HUES6 (cell line): ENCODE data around the gene PTPRM.

Source experiments
- H3K27ac ChIP-seq: 2 replicates; pipeline ENCODE4 v1.7.0; 2013; ENCODE audit warnings: low read depth, mild to moderate bottlenecking, low read length, inconsistent platforms
- H3K27me3 ChIP-seq: 2 replicates; pipeline ENCODE4 v1.6.1; 2013; ENCODE audit warnings: low read length; ENCODE audit not compliant: control insufficient read depth, insufficient read depth
- H3K36me3 ChIP-seq: 2 replicates; pipeline ENCODE4 v1.6.1; 2013; ENCODE audit warnings: low read length; ENCODE audit not compliant: control insufficient read depth, insufficient read depth
- H3K4me1 ChIP-seq: 2 replicates; pipeline ENCODE4 v1.6.1; 2013; ENCODE audit warnings: low read length; ENCODE audit not compliant: control insufficient read depth, insufficient read depth
- H3K4me3 ChIP-seq: 2 replicates; pipeline ENCODE4 v1.5.1; 2013; ENCODE audit warnings: low read depth, low read length
- H3K9ac ChIP-seq: one replicate; pipeline ENCODE4 v1.6.1; 2013; ENCODE audit warnings: mild to moderate bottlenecking, low read length
- H3K9me3 ChIP-seq: 2 replicates; pipeline ENCODE4 v1.6.1; 2013; ENCODE audit warnings: low read depth, low read length; ENCODE audit not compliant: control insufficient read depth, insufficient read depth

The PTPRM gene

GRCh38 chr18:7615840-7616239 lies 48.7 kb downstream of the PTPRM start:
- Histone ChIP-seq H3K27me3 (no peaks in the 10 kb centered on the region), H3K36me3 (no peaks in the 10 kb centered on the region), H3K4me3 (no peak overlapping the region), H3K9ac (no peak overlapping the region), H3K27ac (no peak overlapping the region), H3K9me3 (no peaks in the 10 kb centered on the region), H3K4me1 (0 out of 2 replicates have a peak, but pooled peaks cover 6% of the 10 kb centered on the region)

- Histone ChIP-seq H3K27me3 (no peaks in the 10 kb centered on the region), H3K4me3 (no peak overlapping the region), H3K9me3 (no peaks in the 10 kb centered on the region), H3K27ac (no peak overlapping the region), H3K4me1 (0 out of 2 replicates have a peak, but pooled peaks cover 6% of the 10 kb centered on the region), H3K9ac (no peak overlapping the region), H3K36me3 (no peaks in the 10 kb centered on the region)
These were observed 49.5 kb downstream of the PTPRM start for GRCh38 chr18:7616661-7617060.

GRCh38 chr18:7617738-7618422 lies 50.8 kb downstream of the PTPRM start:
- Histone ChIP-seq H3K4me3 (no peak overlapping the region), H3K27me3 (no peaks in the 10 kb centered on the region), H3K36me3 (no peaks in the 10 kb centered on the region), H3K9ac (no peak overlapping the region), H3K4me1 (0 out of 2 replicates have a peak, but pooled peaks cover 6% of the 10 kb centered on the region), H3K27ac (no peak overlapping the region), H3K9me3 (no peaks in the 10 kb centered on the region)

GRCh38 chr18:7618891-7619442 lies 51.9 kb downstream of the PTPRM start:
- no peak overlapping the region for H3K4me3 ChIP-seq
- H3K27me3 ChIP-seq, result no peaks in the 10 kb centered on the region
- 0 out of 2 replicates have a peak, but pooled peaks cover 6% of the 10 kb centered on the region for H3K4me1 ChIP-seq
- no peaks in the 10 kb centered on the region for H3K9me3 ChIP-seq
- H3K36me3 ChIP-seq, result no peaks in the 10 kb centered on the region
- H3K27ac ChIP-seq, result no peak overlapping the region
- no peak overlapping the region for H3K9ac ChIP-seq

- no peaks in the 10 kb centered on the region for H3K36me3 ChIP-seq
- no peak overlapping the region for H3K4me3 ChIP-seq
- no peak overlapping the region for H3K9ac ChIP-seq
- no peaks in the 10 kb centered on the region for H3K9me3 ChIP-seq
- H3K27ac ChIP-seq, result no peak overlapping the region
- 0 out of 2 replicates have a peak, but pooled peaks cover 6% of the 10 kb centered on the region for H3K4me1 ChIP-seq
- H3K27me3 ChIP-seq, result no peaks in the 10 kb centered on the region
These were observed 52.6 kb downstream of the PTPRM start for GRCh38 chr18:7619676-7620075.

- Histone ChIP-seq H3K4me3 (no peak overlapping the region), H3K27ac (no peak overlapping the region), H3K27me3 (no peaks in the 10 kb centered on the region), H3K4me1 (peaks cover 8% of the 10 kb centered on the region; the same call in 1 of the 2 replicates), H3K9me3 (no peaks in the 10 kb centered on the region), H3K9ac (no peak overlapping the region), H3K36me3 (no peaks in the 10 kb centered on the region)
These were observed 55.6 kb downstream of the PTPRM start for GRCh38 chr18:7622721-7623120.

- Histone ChIP-seq H3K4me1 (peaks cover 8% of the 10 kb centered on the region; the same call in 1 of the 2 replicates), H3K9me3 (no peaks in the 10 kb centered on the region), H3K9ac (no peak overlapping the region), H3K36me3 (no peaks in the 10 kb centered on the region), H3K27me3 (no peaks in the 10 kb centered on the region), H3K4me3 (no peak overlapping the region), H3K27ac (no peak overlapping the region)
These were observed 56.6 kb downstream of the PTPRM start for GRCh38 chr18:7623681-7624080.

- H3K4me1 ChIP-seq, result peaks cover 5% of the 10 kb centered on the region; the same call in 1 of the 2 replicates
- no peaks in the 10 kb centered on the region for H3K9me3 ChIP-seq
- no peak overlapping the region for H3K27ac ChIP-seq
- H3K4me3 ChIP-seq, result no peak overlapping the region
- no peaks in the 10 kb centered on the region for H3K27me3 ChIP-seq
- H3K9ac ChIP-seq, result no peak overlapping the region
- H3K36me3 ChIP-seq, result no peaks in the 10 kb centered on the region
These were observed 57.6 kb downstream of the PTPRM start for GRCh38 chr18:7624697-7625096.

GRCh38 chr18:7626175-7626921 lies 59.2 kb downstream of the PTPRM start:
- H3K4me1 ChIP-seq, result peaks cover 5% of the 10 kb centered on the region; the same call in 1 of the 2 replicates
- no peak overlapping the region for H3K9ac ChIP-seq
- no peaks in the 10 kb centered on the region for H3K9me3 ChIP-seq
- H3K4me3 ChIP-seq, result no peak overlapping the region
- no peak overlapping the region for H3K27ac ChIP-seq
- H3K27me3 ChIP-seq, result no peaks in the 10 kb centered on the region
- H3K36me3 ChIP-seq, result no peaks in the 10 kb centered on the region

- H3K4me3 ChIP-seq, result no peak overlapping the region
- H3K9me3 ChIP-seq, result no peaks in the 10 kb centered on the region
- no peaks in the 10 kb centered on the region for H3K36me3 ChIP-seq
- no peak overlapping the region for H3K9ac ChIP-seq
- no peak overlapping the region for H3K27ac ChIP-seq
- no peaks in the 10 kb centered on the region for H3K27me3 ChIP-seq
- H3K4me1 ChIP-seq, result peaks cover 5% of the 10 kb centered on the region; the same call in 1 of the 2 replicates
These were observed 59.9 kb downstream of the PTPRM start for GRCh38 chr18:7626922-7627440.

- Histone ChIP-seq H3K4me3 (no peak overlapping the region), H3K4me1 (peaks cover 5% of the 10 kb centered on the region; the same call in 1 of the 2 replicates), H3K9me3 (no peaks in the 10 kb centered on the region), H3K27ac (no peak overlapping the region), H3K36me3 (no peaks in the 10 kb centered on the region), H3K9ac (no peak overlapping the region), H3K27me3 (no peaks in the 10 kb centered on the region)
These were observed 62.3 kb downstream of the PTPRM start for GRCh38 chr18:7629416-7629815.
